MV-4-11 (cell line): ENCODE results near the gene PLEKHG4.

Source experiments
- DNase-seq: peaks from one replicate; lab custom pipeline; 2025; lab: John Stamatoyannopoulos, UW

Gene PLEKHG4

GRCh38 chr16:67246081-67246755 lies 33.1 kb upstream of the PLEKHG4 start:
- DNase-seq: peak; percentile 56

GRCh38 chr16:67246756-67247191 lies 32.6 kb upstream of the PLEKHG4 start:
- DNase-seq: no peak

GRCh38 chr16:67247192-67248072 lies 31.9 kb upstream of the PLEKHG4 start, which contains the start of gene FHOD1:
TSS of gene FHOD1 (minus strand) at chr16:67247481. CDS start at chr16:67247410, 71 bp downstream.
- peak; percentile 93 for DNase-seq

- DNase-seq: no peak
Observed at GRCh38 chr16:67248073-67248400, 31.3 kb upstream of the PLEKHG4 start.

- no peak for DNase-seq
Observed at GRCh38 chr16:67248401-67249177, 30.7 kb upstream of the PLEKHG4 start, which contains the start of gene SLC9A5. TSS of gene SLC9A5 (plus strand) at chr16:67248979. CDS start at chr16:67249015, 36 bp downstream.

GRCh38 chr16:67249178-67250044 lies 29.9 kb upstream of the PLEKHG4 start:
- no peak for DNase-seq

- no peak for DNase-seq
Observed at GRCh38 chr16:67250045-67250327, 29.3 kb upstream of the PLEKHG4 start.

- no peak for DNase-seq
Observed at GRCh38 chr16:67252609-67253497, 26.5 kb upstream of the PLEKHG4 start.

- DNase-seq: no peak
Observed at GRCh38 chr16:67254801-67255552, 24.4 kb upstream of the PLEKHG4 start.

GRCh38 chr16:67255553-67256221 lies 23.6 kb upstream of the PLEKHG4 start:
- no peak for DNase-seq

GRCh38 chr16:67256701-67257230 lies 22.6 kb upstream of the PLEKHG4 start:
- DNase-seq: no peak

- no peak for DNase-seq
Observed at GRCh38 chr16:67257486-67258160, 21.7 kb upstream of the PLEKHG4 start.

- DNase-seq: no peak
Observed at GRCh38 chr16:67258161-67258835, 21.0 kb upstream of the PLEKHG4 start.

- no peak for DNase-seq
Observed at GRCh38 chr16:67259705-67260104, 19.6 kb upstream of the PLEKHG4 start.

GRCh38 chr16:67260426-67261063 lies 18.8 kb upstream of the PLEKHG4 start:
- DNase-seq: peak; percentile 58

GRCh38 chr16:67263201-67263600 lies 16.1 kb upstream of the PLEKHG4 start:
- no peak for DNase-seq

- DNase-seq: no peak
Observed at GRCh38 chr16:67264277-67264676, 15.1 kb upstream of the PLEKHG4 start.
